K562 (cell line): ENCODE results near the gene ADAP2. TPM values are rescaled to one million over a fixed set of nuclear protein-coding genes. Genes with fewer than 3 reads are reported as not detected.

Experiments
- ATAC-seq: fragments of 200-7000 bp; cut with Tn5 transposase; 3 replicates; pipeline ENCODE4 v1.9.1; 2020; ENCODE audit warnings: moderate library complexity
- BruUV-seq: library from RNA; stranded (reverse); fragments of 400-500 nt; replicated peaks from 2 replicates; lab custom pipeline; 2021; lab: Mats Ljungman, UMichigan
- CTCF ChIA-PET: fragments of 300-600 bp; formaldehyde crosslinking; extraction: SDS; loops from one replicate; lab custom pipeline; 2021; ENCODE audit warnings: low intra/inter-chr PET ratio; lab: Yijun Ruan, JAX
- POLR2A ChIA-PET: fragments of 300-600, 350-650 bp; sonication (Branson Sonifier 250); formaldehyde crosslinking; extraction: SDS; loops from one replicate; lab custom pipeline; 2021; ENCODE audit warnings: antibody characterized with exemption, inconsistent platforms; lab: Yijun Ruan, JAX
- DNase-seq, 4 experiments: peaks; one replicate each; pipeline versions ENCODE4 v3.0.0 to v3.0.0-alpha.2; 2011 to 2018; ENCODE audit warnings: low spot score in 3 of 4, mixed read lengths in 3 of 4; ENCODE audit errors: extremely low read depth in 1 of 4
- FAIRE-seq: peaks from 2 replicates; lab custom pipeline; 2011; peaks lifted over from hg19 to GRCh38; lab: Jason Lieb, UNC
- H2AFZ ChIP-seq: 2 replicates; pipeline ENCODE4 v1.6.0; 2011; ENCODE audit warnings: low read depth, low read length, control low read depth, inconsistent platforms
- H3K27ac ChIP-seq: fragments of 200-600 bp; 3 replicates; pipeline ENCODE4 v1.8.0; 2011; ENCODE audit warnings: low read depth, mild to moderate bottlenecking, control low read depth, inconsistent platforms, low read length, moderate library complexity, mixed read lengths; ENCODE audit errors: extremely low read depth
- H3K27me3 ChIP-seq, 2 experiments: fragments of 300-600 bp in 1 of 2; 2 replicates in 1 of 2; 3 replicates in 1 of 2; pipeline versions ENCODE4 v1.6.0 to v1.8.0; 2011; ENCODE audit warnings: inconsistent platforms in 2 of 2, low read length in 2 of 2, mild to moderate bottlenecking in 1 of 2, mixed read lengths in 1 of 2, moderate library complexity in 1 of 2; ENCODE audit not compliant: control insufficient read depth in 2 of 2, insufficient read depth in 2 of 2
- H3K36me3 ChIP-seq: fragments of 300-600 bp; 3 replicates; pipeline ENCODE4 v1.8.0; 2011; ENCODE audit warnings: mild to moderate bottlenecking, low read length, inconsistent platforms; ENCODE audit not compliant: control insufficient read depth, insufficient read depth
- H3K4me1 ChIP-seq, 2 experiments: fragments of 200-600 bp in 1 of 2; replicated peaks in 1 of 2; 2 replicates in 1 of 2; 3 replicates in 1 of 2; pipeline versions ENCODE4 v1.5.1 to v1.8.0; 2011; ENCODE audit warnings: inconsistent platforms in 2 of 2, low read length in 2 of 2, mild to moderate bottlenecking in 1 of 2, mixed read lengths in 1 of 2, moderate library complexity in 1 of 2; ENCODE audit not compliant: control insufficient read depth in 2 of 2, insufficient read depth in 2 of 2
- H3K4me2 ChIP-seq: 2 replicates; pipeline ENCODE4 v1.6.1; 2011; ENCODE audit warnings: low read length, control low read depth, inconsistent platforms, mixed read lengths; ENCODE audit not compliant: insufficient read depth
- H3K4me3 ChIP-seq: fragments of 200-600 bp; sonication (generic), shearing (Covaris generic); 2 replicates; pipeline ENCODE4 v1.5.1; 2016; ENCODE audit warnings: control low read depth, inconsistent platforms
- H3K79me2 ChIP-seq: fragments of 200-600 bp; 3 replicates; pipeline ENCODE4 v1.8.0; 2011; ENCODE audit warnings: low read length, inconsistent platforms; ENCODE audit not compliant: control insufficient read depth, insufficient read depth
- H3K9ac ChIP-seq, 2 experiments: 2 replicates each; pipeline versions ENCODE4 v1.6.0 to v1.6.1; 2011; ENCODE audit warnings: low read depth in 2 of 2, low read length in 2 of 2, control low read depth in 1 of 2, inconsistent platforms in 1 of 2, mild to moderate bottlenecking in 1 of 2, mixed read lengths in 1 of 2; ENCODE audit not compliant: insufficient read depth in 1 of 2
- H3K9me1 ChIP-seq: one replicate; pipeline ENCODE4 v1.6.0; 2011; ENCODE audit warnings: inconsistent platforms, mild to moderate bottlenecking, low read length, moderate library complexity; ENCODE audit not compliant: control insufficient read depth, insufficient read depth
- H3K9me3 ChIP-seq: replicated peaks from 2 replicates; pipeline ENCODE4 v1.5.1; 2011; ENCODE audit warnings: low read depth, low read length, inconsistent platforms; ENCODE audit not compliant: control insufficient read depth, insufficient read depth
- H4K20me1 ChIP-seq: replicated peaks from 2 replicates; pipeline ENCODE4 v1.6.1; 2011; ENCODE audit warnings: low read length, inconsistent platforms, mixed read lengths; ENCODE audit not compliant: control insufficient read depth, insufficient read depth
- RAD21 ChIP-seq, 2 experiments: fragments of 250-450 bp in 1 of 2; fragments of 450-650 bp in 1 of 2; sonication (Bioruptor Pico) in 1 of 2; formaldehyde crosslinking in 1 of 2; IDR thresholded peaks in 1 of 2; conservative IDR thresholded peaks in 1 of 2; 2 replicates each; pipeline versions ENCODE4 v1.4.0 to v1.8.0; 2020 to 2022; ENCODE audit warnings: mild to moderate bottlenecking in 2 of 2, moderate library complexity in 1 of 2
- SLC30A9 ChIP-seq: fragments of 250-450 bp; sonication (Bioruptor Pico); IDR thresholded peaks from 2 replicates; pipeline ENCODE4 v1.8.0; 2022; ENCODE audit warnings: mild to moderate bottlenecking, moderate library complexity
- TCFL5 ChIP-seq: fragments of 250-450 bp; sonication (Bioruptor Pico); conservative IDR thresholded peaks from 2 replicates; pipeline ENCODE4 v1.6.1; 2021; ENCODE audit warnings: mild to moderate bottlenecking, moderate library complexity, matching md5 sums
- ZNF146 ChIP-seq: IDR thresholded peaks from one replicate; pipeline ENCODE4 v1.6.1; 2018; ENCODE audit warnings: missing compliant biosample characterization; ENCODE audit not compliant: unreplicated experiment
- ZNF224 ChIP-seq: sonication (generic); formaldehyde crosslinking; IDR thresholded peaks from 2 replicates; pipeline ENCODE4 v1.8.0; 2022; ENCODE audit warnings: mild to moderate bottlenecking, missing genetic modification reagents
- ZNF3 ChIP-seq: fragments of 250-450 bp; sonication (Bioruptor Pico); IDR thresholded peaks from 2 replicates; pipeline ENCODE4 v1.5.0; 2021; ENCODE audit warnings: mild to moderate bottlenecking, moderate library complexity
- ZNF316 ChIP-seq: fragments of 450-650 bp; IDR thresholded peaks from 2 replicates; pipeline ENCODE4 v1.6.1; 2016
- WGBS: fragments of 100-300 bp; shearing (Covaris generic); methylation state at CpG from one replicate; pipeline ENCODE4 v1.1.6; 2016; ENCODE audit warnings: low coverage, mixed read lengths; ENCODE audit not compliant: insufficient coverage; ENCODE audit errors: missing lambda C conversion rate; 5-methylcytosine and 5-hydroxymethylcytosine counted together
- in situ Hi-C: fragments of 300-500 bp; cut with MboI; formaldehyde crosslinking; loops from 4 replicates; pipeline ENCODE4 v1.15.0; 2018; ENCODE audit warnings: inconsistent platforms, mixed read lengths
- intact Hi-C: fragments of 100-400 bp; cut with micrococcal nuclease; formaldehyde crosslinking; loops from 2 replicates; pipeline ENCODE4 v1.14.2; 2022
- polyA plus RNA-seq, 8 experiments: library from polyadenylated mRNA; depleted of rRNA in 4 of 8; stranded (reverse) in 5 of 8; unstranded in 3 of 8; fragments of >200 nt; fragmentation: Nextera tagmentation in 2 of 8; fragmentation: Illumina TruSeq in 1 of 8; extraction: Ambion mirVana in 2 of 8; extraction: Trizol in 1 of 8; gene quantifications; 2 replicates each; pipeline versions ENCODE4 v1.2.1 to v1.2.3, GENCODE V29; 2011 to 2014; ENCODE audit warnings: inconsistent platforms in 1 of 8, missing spikeins in 1 of 8
- total RNA-seq, 7 experiments: library from RNA; depleted of rRNA in 6 of 7; stranded (reverse); fragments of >200 nt in 6 of 7; fragmentation: Illumina TruSeq in 2 of 7; extraction: Trizol in 2 of 7; gene quantifications; 2 replicates each; pipeline versions ENCODE4 v1.2.1 to v1.2.3, GENCODE V29; 2011 to 2021; ENCODE audit warnings: low replicate concordance in 1 of 7

ADAP2 gene
- total and polyA plus RNA-seq, 9 of the 15 experiments (the other 6 are each of a cell fraction or from before 2014, with no cell fraction given) = 0.06 to 0.73 (median 0.23) TPM; not detected in 5

- Histone ChIP-seq H3K4me3 (no peak overlapping the region), H3K9me3 (no peaks in the 10 kb centered on the region), H3K27me3 (peaks cover 7% of the 10 kb centered on the region in 2 experiments; a peak in 4 of 5 replicates), H3K9ac (no peak overlapping the region), H3K27ac (no peak overlapping the region), H3K4me2 (no peak overlapping the region), H3K36me3 (no peaks in the 10 kb centered on the region), H2AFZ (no peak overlapping the region), H4K20me1 (no peaks in the 10 kb centered on the region), H3K4me1 (no peaks in the 10 kb centered on the region; a peak in 1 of 5 replicates), H3K79me2 (no peaks in the 10 kb centered on the region), H3K9me1 (no peaks in the 10 kb centered on the region)
- 0 out of 4 replicates have a peak, but pooled peaks of 1 of the 2 experiments have one; percentile 13 for TF ChIP-seq RAD21 (CRISPR knock-in tag; conservative IDR thresholded peaks at IDR 0.05 in 1 of 2, IDR thresholded peaks at IDR 0.05 in 1 of 2)
- TF ChIP-seq ZNF224 (CRISPR knock-in tag) = no peak
- ATAC-seq = peak; percentile 54
- DNase-seq = no peak
- in situ Hi-C loops = no loop called here
- intact Hi-C loops = no loop called here
- WGBS = 8% methylated on average over 8 of the region's 8 CpGs
- no peak for FAIRE-seq
- CTCF ChIA-PET = no interaction called here
- no TSS peak for BruUV-seq
- POLR2A ChIA-PET = interaction anchor here (0.6 kb wide), 1 partner anchor 205 kb away, joined by 3 read pairs; no protein-coding TSS in a partner anchor
Measured at GRCh38 chr17:30981531-30982519, 60.1 kb downstream of the ADAP2 start.

- Histone ChIP-seq H3K36me3 (no peaks in the 10 kb centered on the region), H3K4me1 (no peaks in the 10 kb centered on the region; a peak in 1 of 5 replicates), H3K27ac (no peak overlapping the region), H3K4me2 (no peak overlapping the region), H2AFZ (no peak overlapping the region), H3K27me3 (peaks cover 7% of the 10 kb centered on the region in 2 experiments; a peak in 4 of 5 replicates), H4K20me1 (no peaks in the 10 kb centered on the region), H3K9me3 (no peaks in the 10 kb centered on the region), H3K9me1 (no peaks in the 10 kb centered on the region), H3K9ac (no peak overlapping the region), H3K79me2 (no peaks in the 10 kb centered on the region), H3K4me3 (no peak overlapping the region)
- FAIRE-seq = no peak
- in situ Hi-C loops (no loop called here), intact Hi-C loops (no loop called here)
- DNase-seq = no peak
- no TSS peak for BruUV-seq
- TF ChIP-seq TCFL5 (CRISPR knock-in tag) (no peak), ZNF3 (CRISPR knock-in tag) (no peak), ZNF146 (CRISPR knock-in tag) (peak; percentile 40), SLC30A9 (CRISPR knock-in tag) (no peak), ZNF316 (peak; percentile 22; the same call in 1 of the 2 replicates)
- ChIA-PET CTCF (no interaction called here), POLR2A (no interaction called here)
- no peak for ATAC-seq
- WGBS = 6% methylated on average over 1 of the region's 1 CpG
Measured at GRCh38 chr17:30982855-30983254, 61.1 kb downstream of the ADAP2 start.
